Renal pelvis (tissue), 4 donors: ENCODE results near the gene ANKMY2. TPM values are rescaled to one million over a fixed set of nuclear protein-coding genes. Genes with fewer than 3 reads are reported as not detected.

ENCODE experiments used
- DNase-seq: peaks from one replicate; pipeline ENCODE4 v3.0.0-alpha.2; 2013
- polyA plus RNA-seq, 3 donors: library from polyadenylated mRNA; unstranded; fragments of 120-200 nt; gene quantifications; one replicate each; pipeline ENCODE4 v1.2.1, GENCODE V29; 2013; ENCODE audit not compliant: insufficient read length in 3 of 3

The ANKMY2 gene
- polyA plus RNA-seq, 3 donors = 30.7 to 32.6 (median 30.8) TPM

- DNase-seq = no peak
Measured at GRCh38 chr7:16589881-16590280, 55.7 kb downstream of the ANKMY2 start.

- no peak for DNase-seq
Measured at GRCh38 chr7:16587790-16588189, 57.8 kb downstream of the ANKMY2 start.

GRCh38 chr7:16587129-16587528 lies 58.4 kb downstream of the ANKMY2 start:
- DNase-seq = no peak

- DNase-seq = no peak
Measured at GRCh38 chr7:16586081-16586874, 59.3 kb downstream of the ANKMY2 start.

GRCh38 chr7:16585540-16585939 lies 60.0 kb downstream of the ANKMY2 start:
- DNase-seq = no peak

GRCh38 chr7:16583834-16584233 lies 61.7 kb downstream of the ANKMY2 start:
- DNase-seq = no peak

- no peak for DNase-seq
Measured at GRCh38 chr7:16581286-16581685, 64.3 kb downstream of the ANKMY2 start.

GRCh38 chr7:16579216-16579615 lies 66.3 kb downstream of the ANKMY2 start:
- no peak for DNase-seq

- DNase-seq = no peak
Measured at GRCh38 chr7:16571941-16572340, 73.6 kb downstream of the ANKMY2 start.

GRCh38 chr7:16564909-16565426 lies 80.6 kb downstream of the ANKMY2 start:
- DNase-seq = peak; percentile 65

GRCh38 chr7:16564023-16564380 lies 81.6 kb downstream of the ANKMY2 start:
- no peak for DNase-seq

GRCh38 chr7:16563281-16564022 lies 82.1 kb downstream of the ANKMY2 start:
- DNase-seq = no peak

GRCh38 chr7:16562456-16563220 lies 82.9 kb downstream of the ANKMY2 start:
- no peak for DNase-seq

GRCh38 chr7:16561943-16562342 lies 83.6 kb downstream of the ANKMY2 start:
- no peak for DNase-seq

- no peak for DNase-seq
Measured at GRCh38 chr7:16559497-16560179, 85.9 kb downstream of the ANKMY2 start.

GRCh38 chr7:16558761-16559302 lies 86.7 kb downstream of the ANKMY2 start:
- DNase-seq = no peak

- DNase-seq = no peak
Measured at GRCh38 chr7:16556359-16556758, 89.2 kb downstream of the ANKMY2 start.

GRCh38 chr7:16554518-16555236 lies 90.9 kb downstream of the ANKMY2 start:
- no peak for DNase-seq

GRCh38 chr7:16550671-16551070 lies 94.9 kb downstream of the ANKMY2 start:
- no peak for DNase-seq
